HT1080 (cell line): ENCODE data around the gene TNRC6C. TPM values are rescaled to one million over a fixed set of nuclear protein-coding genes. Genes with fewer than 3 reads are reported as not detected.
A peak's percentile ranks its signal among the peaks of the same experiment; 100 is the strongest.
"Not testable (repeated sequence)": the region's sequence is repeated elsewhere in the genome, so short reads cannot be mapped to it uniquely, and the experiment has no call there.

ENCODE experiments used
- DNase-seq: peaks from one replicate; pipeline ENCODE4 v3.0.0-alpha.2; 2015; ENCODE audit warnings: low read depth
- total RNA-seq: library from RNA; depleted of rRNA; stranded (reverse); fragments of >200 nt; shearing (Covaris generic); gene quantifications from 2 replicates; pipeline ENCODE4 v1.2.3, GENCODE V29; 2014

TNRC6C gene
- total RNA-seq, 1 experiment from 2014 or later, result 2.7 TPM

GRCh38 chr17:78110363-78111015, 152.0 kb downstream of the TNRC6C start:
- DNase-seq, result no peak

- no peak for DNase-seq
Measured at GRCh38 chr17:78111016-78111726, 152.7 kb downstream of the TNRC6C start.

GRCh38 chr17:78111727-78112517, 153.4 kb downstream of the TNRC6C start:
- DNase-seq, result no peak

- peak; percentile 60 for DNase-seq
Measured at GRCh38 chr17:78112518-78113471, 154.3 kb downstream of the TNRC6C start.

- peak; percentile 42 for DNase-seq
Measured at GRCh38 chr17:78113804-78114785, 155.6 kb downstream of the TNRC6C start.

GRCh38 chr17:78114831-78115723, 156.6 kb downstream of the TNRC6C start:
- DNase-seq, result no peak

- not testable (repeated sequence) for DNase-seq
Measured at GRCh38 chr17:78115803-78116202, 157.3 kb downstream of the TNRC6C start.

GRCh38 chr17:78116411-78116810, 157.9 kb downstream of the TNRC6C start:
- no peak for DNase-seq

GRCh38 chr17:78117027-78117981, 158.8 kb downstream of the TNRC6C start:
- no peak for DNase-seq

- no peak for DNase-seq
Measured at GRCh38 chr17:78118801-78119241, 160.3 kb downstream of the TNRC6C start.

GRCh38 chr17:78120537-78120936, 162.0 kb downstream of the TNRC6C start:
- DNase-seq, result no peak

GRCh38 chr17:78120971-78121800, 162.7 kb downstream of the TNRC6C start:
- DNase-seq, result no peak

GRCh38 chr17:78121801-78122215, 163.3 kb downstream of the TNRC6C start:
- no peak for DNase-seq

GRCh38 chr17:78122216-78122930, 163.9 kb downstream of the TNRC6C start:
- no peak for DNase-seq

GRCh38 chr17:78122931-78123249, 164.4 kb downstream of the TNRC6C start:
- DNase-seq, result no peak
